Neural cell (in vitro differentiated cells): ENCODE results near the gene ADCY7.

Experiments
- EP300 ChIP-seq: fragments of 450-650 bp; conservative IDR thresholded peaks from 2 replicates; pipeline ENCODE4 v1.6.1; 2014; ENCODE audit warnings: antibody characterized with exemption, mild to moderate bottlenecking, moderate library complexity; ENCODE audit not compliant: poor library complexity, severe bottlenecking
- TAF1 ChIP-seq: IDR thresholded peaks from 2 replicates; pipeline ENCODE4 v1.6.1; 2012; ENCODE audit warnings: low read depth
- TF ChIP-seq, protein P1 (sequence below): fragments of 450-650 bp; IDR thresholded peaks from 2 replicates; pipeline ENCODE4 v1.5.1; 2014; ENCODE audit warnings: antibody characterized with exemption, mild to moderate bottlenecking, moderate library complexity; ENCODE audit not compliant: poor library complexity, severe bottlenecking

DNA sequence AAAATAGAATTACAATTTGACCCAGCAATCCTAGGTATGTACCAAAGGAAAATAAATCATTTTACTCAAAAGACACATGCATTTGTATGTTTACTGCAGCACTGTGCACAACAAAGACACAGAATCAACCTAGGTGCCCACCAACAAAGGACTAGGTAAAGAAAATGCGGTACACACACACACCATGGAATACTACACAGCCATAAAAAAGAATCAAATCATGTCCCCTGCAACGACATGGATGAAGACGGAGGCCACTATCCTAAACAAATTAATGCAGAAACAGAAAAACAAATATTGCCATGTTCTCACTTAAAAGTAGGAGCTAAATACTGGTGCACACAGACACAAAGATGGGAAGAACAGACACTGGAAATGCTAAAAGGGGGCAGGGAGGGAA lies 66.2 kb downstream of the ADCY7 start:
- TF ChIP-seq TAF1 (no peak), EP300 (no peak)
- TF ChIP-seq, protein P1, sequence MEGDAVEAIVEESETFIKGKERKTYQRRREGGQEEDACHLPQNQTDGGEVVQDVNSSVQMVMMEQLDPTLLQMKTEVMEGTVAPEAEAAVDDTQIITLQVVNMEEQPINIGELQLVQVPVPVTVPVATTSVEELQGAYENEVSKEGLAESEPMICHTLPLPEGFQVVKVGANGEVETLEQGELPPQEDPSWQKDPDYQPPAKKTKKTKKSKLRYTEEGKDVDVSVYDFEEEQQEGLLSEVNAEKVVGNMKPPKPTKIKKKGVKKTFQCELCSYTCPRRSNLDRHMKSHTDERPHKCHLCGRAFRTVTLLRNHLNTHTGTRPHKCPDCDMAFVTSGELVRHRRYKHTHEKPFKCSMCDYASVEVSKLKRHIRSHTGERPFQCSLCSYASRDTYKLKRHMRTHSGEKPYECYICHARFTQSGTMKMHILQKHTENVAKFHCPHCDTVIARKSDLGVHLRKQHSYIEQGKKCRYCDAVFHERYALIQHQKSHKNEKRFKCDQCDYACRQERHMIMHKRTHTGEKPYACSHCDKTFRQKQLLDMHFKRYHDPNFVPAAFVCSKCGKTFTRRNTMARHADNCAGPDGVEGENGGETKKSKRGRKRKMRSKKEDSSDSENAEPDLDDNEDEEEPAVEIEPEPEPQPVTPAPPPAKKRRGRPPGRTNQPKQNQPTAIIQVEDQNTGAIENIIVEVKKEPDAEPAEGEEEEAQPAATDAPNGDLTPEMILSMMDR = no peak
